ENCODE measurements around the gene PTPRM.

GRCh38 chr18:8364385-8364784 is 797.3 kb downstream of the PTPRM start:
- no peak for TF ChIP-seq CTCF (tag by site-specific recombination; IDR thresholded peaks at IDR 0.05)
- no peak for TF ChIP-seq ZBTB49 (tag by site-specific recombination; IDR thresholded peaks at IDR 0.05; ENCODE audit: low read depth)
- TF ChIP-seq, protein P1, sequence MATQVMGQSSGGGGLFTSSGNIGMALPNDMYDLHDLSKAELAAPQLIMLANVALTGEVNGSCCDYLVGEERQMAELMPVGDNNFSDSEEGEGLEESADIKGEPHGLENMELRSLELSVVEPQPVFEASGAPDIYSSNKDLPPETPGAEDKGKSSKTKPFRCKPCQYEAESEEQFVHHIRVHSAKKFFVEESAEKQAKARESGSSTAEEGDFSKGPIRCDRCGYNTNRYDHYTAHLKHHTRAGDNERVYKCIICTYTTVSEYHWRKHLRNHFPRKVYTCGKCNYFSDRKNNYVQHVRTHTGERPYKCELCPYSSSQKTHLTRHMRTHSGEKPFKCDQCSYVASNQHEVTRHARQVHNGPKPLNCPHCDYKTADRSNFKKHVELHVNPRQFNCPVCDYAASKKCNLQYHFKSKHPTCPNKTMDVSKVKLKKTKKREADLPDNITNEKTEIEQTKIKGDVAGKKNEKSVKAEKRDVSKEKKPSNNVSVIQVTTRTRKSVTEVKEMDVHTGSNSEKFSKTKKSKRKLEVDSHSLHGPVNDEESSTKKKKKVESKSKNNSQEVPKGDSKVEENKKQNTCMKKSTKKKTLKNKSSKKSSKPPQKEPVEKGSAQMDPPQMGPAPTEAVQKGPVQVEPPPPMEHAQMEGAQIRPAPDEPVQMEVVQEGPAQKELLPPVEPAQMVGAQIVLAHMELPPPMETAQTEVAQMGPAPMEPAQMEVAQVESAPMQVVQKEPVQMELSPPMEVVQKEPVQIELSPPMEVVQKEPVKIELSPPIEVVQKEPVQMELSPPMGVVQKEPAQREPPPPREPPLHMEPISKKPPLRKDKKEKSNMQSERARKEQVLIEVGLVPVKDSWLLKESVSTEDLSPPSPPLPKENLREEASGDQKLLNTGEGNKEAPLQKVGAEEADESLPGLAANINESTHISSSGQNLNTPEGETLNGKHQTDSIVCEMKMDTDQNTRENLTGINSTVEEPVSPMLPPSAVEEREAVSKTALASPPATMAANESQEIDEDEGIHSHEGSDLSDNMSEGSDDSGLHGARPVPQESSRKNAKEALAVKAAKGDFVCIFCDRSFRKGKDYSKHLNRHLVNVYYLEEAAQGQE (tag by site-specific recombination; IDR thresholded peaks at IDR 0.05) = no peak
- TF ChIP-seq GLIS2 (tag by site-specific recombination; IDR thresholded peaks at IDR 0.05) = no peak
- TF ChIP-seq YY1 (tag by site-specific recombination; IDR thresholded peaks at IDR 0.05) = no peak
- TF ChIP-seq ZNF529 (tag by site-specific recombination; IDR thresholded peaks at IDR 0.05; ENCODE audit: insufficient replicate concordance) = no peak
- TF ChIP-seq, protein P2, sequence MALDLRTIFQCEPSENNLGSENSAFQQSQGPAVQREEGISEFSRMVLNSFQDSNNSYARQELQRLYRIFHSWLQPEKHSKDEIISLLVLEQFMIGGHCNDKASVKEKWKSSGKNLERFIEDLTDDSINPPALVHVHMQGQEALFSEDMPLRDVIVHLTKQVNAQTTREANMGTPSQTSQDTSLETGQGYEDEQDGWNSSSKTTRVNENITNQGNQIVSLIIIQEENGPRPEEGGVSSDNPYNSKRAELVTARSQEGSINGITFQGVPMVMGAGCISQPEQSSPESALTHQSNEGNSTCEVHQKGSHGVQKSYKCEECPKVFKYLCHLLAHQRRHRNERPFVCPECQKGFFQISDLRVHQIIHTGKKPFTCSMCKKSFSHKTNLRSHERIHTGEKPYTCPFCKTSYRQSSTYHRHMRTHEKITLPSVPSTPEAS (tag by site-specific recombination; IDR thresholded peaks at IDR 0.05) = no peak

Data from HEK293 (cell line).